GM21737 (cell line): Measurements from ENCODE around the gene MRPL51.
"Not testable (repeated sequence)": the region's sequence is repeated elsewhere in the genome, so short reads cannot be mapped to it uniquely, and the experiment has no call there.

Experiments used
- ATAC-seq: cut with Tn5 transposase; IDR thresholded peaks from one replicate; pipeline ENCODE4 v1.9.1; 2021; ENCODE audit warnings: mild to moderate bottlenecking, moderate library complexity; ENCODE audit not compliant: unreplicated experiment

The MRPL51 gene

DNA sequence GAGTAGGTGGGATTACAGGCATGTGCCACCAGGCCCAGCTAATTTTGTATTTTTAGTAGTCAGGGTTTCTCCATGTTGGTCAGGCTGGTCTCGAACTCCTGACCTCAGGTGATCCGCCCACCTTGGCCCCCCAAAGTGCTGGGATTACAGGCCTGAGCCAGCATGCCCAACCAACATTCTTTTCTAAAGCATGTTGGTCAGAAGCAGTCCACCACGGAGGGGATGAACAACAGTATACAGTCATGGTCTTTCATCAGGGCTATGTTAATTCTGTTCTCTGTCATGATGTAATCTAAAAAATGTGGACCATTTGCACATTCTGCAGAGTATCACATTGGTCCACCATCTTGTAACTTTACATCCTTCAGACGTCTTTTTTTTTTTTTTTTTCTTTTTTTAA, 3.6 kb downstream of the MRPL51 start:
- no peak for ATAC-seq

DNA sequence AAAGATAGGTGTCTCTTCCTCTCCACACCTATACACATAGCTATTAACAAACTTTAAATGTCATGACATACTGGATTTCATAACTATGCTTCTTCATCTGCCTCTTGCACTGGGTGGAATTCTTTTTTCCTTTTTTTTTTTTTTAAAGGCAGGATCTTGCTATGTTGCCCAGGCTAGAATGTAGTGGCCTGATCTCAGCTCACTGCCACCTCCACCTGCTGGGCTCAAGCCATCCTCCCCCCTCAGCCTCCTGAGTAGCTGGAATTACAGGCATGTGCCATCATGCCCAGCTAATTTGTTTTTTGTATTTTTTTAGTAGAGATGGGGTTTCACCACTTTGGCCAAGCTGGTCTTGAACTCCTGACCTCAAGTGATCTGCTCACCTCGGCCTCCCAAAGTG, 4.8 kb downstream of the MRPL51 start:
- no peak for ATAC-seq

DNA sequence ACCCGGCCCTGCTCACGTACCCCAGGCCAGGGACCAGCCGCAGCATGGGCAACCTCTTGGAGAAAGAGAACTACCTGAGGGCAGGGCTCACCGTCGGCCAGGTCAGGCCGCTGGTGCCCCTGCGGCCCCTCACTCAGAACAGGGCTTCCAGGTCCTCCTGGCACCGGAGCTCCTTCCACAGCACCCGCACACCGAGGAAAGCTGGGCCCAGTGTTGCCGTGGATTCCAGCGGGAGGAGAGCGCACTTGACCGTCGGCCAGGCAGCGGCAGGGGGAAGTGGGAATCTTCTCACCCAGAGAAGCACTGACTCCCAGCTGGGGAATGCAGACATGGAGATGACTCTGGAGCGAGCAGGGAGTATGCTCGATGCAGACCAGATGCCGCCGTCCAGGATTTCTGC, 14.6 kb downstream of the MRPL51 start:
- ATAC-seq = no peak

DNA sequence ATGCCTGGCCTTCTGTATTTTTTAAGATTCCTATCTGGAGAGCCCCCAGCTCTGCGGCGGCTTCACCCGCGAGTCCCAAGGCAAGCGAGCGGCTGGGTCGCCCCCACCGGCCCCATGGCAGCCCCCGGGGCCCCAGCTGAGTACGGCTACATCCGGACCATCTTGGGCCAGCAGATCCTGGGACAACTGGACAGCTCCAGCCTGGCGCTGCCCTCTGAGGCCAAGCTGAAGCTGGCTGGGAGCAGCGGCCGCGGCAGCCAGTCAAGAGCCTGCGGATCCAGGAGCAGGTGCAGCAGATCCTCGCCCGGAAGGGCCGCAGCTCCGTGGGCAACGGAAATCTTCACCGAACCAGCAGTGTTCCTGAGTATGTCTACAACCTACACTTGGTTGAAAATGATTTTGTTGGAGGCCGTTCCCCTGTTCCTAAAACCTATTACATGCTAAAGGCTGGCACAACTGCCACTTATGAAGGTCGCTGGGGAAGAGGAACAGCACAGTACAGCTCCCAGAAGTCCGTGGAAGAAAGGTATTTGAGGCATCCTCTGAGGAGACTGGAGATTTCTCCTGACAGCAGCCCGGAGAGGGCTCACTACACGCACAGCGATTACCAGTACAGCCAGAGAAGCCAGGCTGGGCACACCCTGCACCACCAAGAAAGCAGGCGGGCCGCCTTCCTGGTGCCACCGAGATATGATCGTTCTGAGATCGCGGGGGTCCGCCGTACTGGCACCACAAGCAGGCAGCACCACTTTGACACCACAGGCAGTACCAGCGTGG, 15.3 kb downstream of the MRPL51 start:
- ATAC-seq = not testable (repeated sequence)

DNA sequence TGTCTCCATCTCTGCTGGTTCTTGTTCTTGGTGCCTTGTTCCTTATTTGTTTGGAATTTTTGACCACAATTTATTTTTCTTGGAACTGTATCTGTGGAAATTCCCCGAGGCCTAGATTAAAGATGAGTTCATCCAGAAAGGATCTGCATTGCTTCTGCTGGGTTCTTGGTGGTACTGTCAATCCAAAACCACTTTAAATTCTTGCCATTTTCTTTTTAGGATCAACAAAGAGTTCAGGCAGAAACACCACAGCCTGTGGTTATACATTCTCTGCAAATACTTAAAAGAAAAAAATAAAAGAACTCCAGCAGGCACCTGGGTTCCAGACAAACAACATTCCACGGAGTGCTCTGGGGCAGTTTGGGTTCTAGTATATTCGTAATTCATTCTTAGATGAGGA, 16.6 kb downstream of the MRPL51 start:
- ATAC-seq = no peak

DNA sequence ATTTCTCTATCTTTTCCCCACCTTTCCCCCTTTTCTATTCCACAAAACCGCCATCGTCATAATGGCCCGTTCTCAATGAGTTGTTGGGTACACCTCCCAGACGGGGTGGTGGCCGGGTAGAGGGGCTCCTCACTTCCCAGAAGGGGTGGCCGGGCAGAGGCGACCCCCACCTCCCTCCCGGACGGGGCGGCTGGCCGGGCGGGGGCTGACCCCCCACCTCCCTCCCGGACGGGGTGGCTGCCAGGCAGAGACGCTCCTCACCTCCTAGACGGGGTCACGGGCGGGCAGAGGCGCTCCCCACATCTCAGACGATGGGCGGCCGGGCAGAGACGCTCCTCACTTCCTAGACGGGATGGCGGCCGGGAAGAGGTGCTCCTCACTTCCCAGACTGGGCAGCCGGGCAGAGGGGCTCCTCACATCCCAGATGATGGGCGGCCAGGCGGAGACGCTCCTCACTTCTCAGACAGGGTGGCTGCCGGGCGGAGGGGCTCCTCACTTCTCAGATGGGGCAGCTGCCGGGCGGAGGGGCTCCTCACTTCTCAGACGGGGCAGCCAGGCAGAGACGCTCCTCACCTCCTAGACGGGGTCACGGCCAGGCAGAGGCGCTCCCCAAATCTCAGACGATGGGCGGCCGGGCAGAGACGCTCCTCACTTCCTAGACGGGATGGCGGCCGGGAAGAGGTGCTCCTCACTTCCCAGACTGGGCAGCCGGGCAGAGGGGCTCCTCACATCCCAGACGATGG, 17.7 kb downstream of the MRPL51 start:
- not testable (repeated sequence) for ATAC-seq

DNA sequence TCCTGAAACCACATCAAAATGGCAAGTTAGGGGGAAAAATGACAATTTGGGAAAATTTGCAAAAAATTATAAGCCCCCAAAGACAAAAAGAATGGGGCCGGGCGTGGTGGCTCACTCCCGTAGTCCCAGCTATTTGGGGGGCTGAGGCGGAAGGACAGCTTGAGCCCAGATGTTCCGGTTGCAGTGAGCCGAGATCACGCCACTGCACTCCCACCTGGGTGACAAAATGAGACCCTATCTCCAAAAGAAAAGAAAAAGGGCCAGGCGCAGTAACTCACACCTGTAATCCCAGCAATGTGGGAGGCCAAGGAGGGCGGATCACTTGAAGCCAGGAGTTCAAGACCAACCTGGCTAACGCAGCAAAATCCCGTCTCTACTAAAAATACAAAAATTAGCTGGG, 20.6 kb downstream of the MRPL51 start:
- ATAC-seq = no peak

DNA sequence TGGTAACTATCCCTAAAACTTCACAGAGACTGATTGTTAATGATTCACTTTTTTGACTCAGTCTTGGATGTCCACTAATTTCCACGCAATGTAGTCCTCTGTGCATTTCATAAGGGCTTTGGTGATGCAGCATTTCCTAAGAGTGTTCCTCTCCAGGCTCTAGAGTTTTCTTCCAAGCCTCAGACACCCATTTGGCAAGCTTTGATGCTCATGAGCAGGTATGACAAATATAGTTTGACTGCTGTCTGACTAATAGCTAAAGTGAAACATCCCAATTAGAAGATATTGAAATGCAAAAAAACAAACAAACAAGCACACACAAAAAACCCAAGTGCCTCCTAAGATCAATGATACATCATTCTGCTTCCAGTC, 21.1 kb downstream of the MRPL51 start:
- ATAC-seq = no peak

DNA sequence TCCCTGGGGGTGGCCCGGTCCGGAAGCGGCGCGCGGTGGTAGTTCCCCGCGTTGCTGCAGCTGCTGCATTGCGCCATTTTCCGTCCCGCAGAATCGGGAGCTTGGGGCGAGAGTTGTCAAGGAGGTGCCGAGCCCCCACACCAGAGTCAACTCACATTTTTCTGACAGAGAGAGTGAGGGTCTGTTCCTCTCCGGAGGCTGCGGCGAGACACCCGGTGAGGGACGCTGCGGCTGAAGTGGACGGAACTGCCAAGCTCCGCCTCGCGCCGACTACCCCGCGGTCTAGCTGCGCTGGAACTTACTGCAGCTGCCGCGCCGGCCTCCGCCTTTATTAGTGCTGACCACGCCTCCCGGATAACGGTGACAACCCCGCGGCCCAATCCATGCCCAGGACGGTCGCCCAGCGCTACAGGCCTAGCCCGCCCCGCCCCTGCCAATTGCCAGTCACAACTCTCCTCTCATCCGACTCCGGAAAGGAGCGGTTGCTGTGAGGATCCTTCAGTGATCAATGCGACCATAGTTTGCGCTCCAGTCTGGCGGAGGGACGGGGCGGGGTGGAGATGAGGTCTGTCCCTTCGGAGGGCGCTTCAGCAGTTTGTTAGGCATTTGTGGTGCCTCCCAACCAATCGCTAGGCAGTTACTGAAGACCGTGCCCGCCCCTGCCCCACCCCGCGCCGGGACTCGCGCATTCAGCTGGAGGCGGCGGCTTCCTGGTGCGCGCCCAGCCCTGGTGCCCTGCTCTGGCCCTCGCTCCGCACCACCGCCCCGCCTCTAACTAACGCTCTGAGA, 22.5 kb downstream of the MRPL51 start, which contains the start of gene VAMP1:
VAMP1 (minus strand) TSS at position 303 of the 789 bp plus-strand sequence; CDS start at position 157, 146 bp downstream.
- peak; percentile 80 for ATAC-seq

DNA sequence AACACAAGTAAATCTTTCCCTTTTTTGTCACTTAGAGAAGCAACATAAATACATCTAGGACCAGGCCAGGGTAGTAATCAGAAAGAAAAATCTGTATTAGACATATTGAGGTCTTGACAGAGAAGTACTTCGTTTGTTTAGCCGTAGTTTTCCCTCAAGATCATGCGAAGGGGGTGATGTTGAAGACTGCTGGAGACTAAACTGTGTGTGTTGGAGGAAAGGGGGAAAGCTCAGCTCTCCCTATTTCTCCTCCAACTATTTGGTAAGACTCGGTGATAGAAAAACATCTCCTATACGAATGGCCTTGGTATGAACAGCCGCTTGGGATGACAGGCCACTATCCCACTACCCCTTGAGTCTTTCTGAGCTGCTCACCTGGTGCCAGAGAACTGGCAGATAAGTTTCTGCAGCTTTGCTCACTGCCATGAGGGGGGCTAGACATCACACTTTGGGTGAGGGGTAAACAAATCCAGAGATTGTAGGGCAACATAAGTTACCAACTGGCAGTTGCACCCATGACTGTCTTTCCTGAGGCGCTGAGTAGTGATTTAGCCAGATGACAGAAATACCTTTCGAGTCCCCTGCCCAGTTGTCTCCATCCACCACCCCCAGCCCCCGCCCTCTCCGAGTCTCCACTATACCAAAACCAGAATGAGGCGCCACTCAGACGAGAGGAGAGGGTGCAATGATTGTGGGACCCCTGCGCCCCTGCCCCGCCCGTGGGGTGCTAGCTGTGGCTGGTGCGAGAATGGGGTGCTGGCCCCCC, 23.3 kb downstream of the MRPL51 start:
- ATAC-seq = no peak

DNA sequence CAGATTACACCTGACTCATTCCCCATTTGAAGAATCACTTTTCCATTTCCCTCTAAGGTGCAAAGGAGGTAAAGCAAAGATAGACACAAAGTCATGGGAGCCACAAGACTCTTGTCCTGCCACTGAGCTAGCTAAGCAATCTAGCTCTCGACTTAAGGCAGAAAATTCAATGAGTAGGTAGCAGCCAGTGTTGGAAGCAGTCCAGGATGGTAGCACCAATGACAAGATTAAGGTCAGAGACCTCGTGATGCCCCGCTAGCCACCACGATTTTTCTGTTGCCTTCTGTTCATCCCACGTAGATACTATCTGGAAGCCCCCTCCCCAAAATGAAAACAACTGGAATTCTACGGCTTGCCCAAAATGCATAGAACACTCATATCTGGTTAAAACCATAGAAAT, 24.0 kb downstream of the MRPL51 start:
- no peak for ATAC-seq

DNA sequence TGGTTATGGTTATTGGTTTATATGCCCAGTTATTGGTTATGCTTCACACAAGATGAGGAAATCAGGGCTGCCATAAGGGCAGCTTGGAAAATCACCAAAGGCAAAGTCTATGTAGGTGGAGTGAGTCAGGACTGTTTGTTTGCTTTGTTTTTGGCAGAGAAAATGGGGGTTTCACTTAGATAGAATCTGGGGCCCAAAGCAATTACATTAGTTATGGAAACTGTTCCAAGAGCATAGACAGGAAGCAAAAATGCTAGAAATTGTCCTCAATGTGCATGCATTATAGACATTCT, 24.8 kb downstream of the MRPL51 start:
- ATAC-seq = no peak

DNA sequence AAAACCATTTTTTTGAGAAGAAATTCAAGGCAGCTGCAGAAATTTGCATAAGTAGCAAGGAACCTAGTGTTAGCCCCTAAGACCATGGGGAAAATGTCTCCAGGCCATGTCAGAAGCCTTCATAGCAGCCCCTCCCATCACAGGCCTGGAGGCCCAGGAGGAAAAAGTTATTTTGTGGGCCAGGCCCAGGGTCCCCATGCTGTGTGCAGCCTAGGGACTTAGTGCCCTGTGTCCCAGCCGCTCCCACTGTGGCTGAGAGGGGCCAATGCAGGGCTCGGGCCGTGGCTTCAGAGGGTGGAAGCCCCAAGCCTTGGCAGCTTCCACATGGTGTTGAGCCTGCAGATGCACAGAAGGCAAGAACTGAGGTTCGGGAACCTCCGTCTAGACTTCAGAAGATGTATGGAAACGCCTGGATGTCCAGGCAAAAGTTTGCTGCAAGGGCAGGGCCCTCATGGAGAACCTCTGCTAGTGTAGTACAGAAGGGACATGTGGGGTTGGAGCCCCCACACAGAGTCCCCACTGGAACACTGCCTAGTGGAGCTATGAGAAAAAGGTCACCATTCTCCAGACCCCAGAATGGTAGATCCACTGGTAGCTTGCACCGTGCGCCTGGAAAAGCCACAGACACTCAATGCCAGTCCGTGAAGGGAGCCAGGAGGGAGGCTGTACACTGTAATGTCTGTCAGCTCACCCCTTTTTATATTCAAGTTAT, 25.3 kb downstream of the MRPL51 start:
- ATAC-seq = not testable (repeated sequence)

DNA sequence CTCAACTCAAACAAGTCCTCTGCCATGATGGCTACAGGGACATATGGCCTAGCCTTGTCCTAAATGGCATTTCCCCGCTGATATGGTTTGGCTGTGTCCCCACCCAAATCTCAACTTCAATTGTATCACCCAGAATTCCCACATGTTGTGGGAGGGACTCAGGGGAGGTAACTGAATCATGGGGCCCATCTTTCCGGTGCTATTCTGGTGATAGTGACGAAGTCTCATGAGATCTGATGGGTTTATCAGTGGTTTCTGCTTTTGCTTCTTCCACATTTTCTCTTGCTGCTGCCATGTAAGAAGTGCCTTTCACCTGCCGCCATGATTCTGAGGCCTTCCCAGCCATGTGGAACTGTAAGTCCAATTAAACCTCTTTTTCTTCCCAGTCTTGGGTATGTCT, 26.3 kb downstream of the MRPL51 start:
- not testable (repeated sequence) for ATAC-seq

DNA sequence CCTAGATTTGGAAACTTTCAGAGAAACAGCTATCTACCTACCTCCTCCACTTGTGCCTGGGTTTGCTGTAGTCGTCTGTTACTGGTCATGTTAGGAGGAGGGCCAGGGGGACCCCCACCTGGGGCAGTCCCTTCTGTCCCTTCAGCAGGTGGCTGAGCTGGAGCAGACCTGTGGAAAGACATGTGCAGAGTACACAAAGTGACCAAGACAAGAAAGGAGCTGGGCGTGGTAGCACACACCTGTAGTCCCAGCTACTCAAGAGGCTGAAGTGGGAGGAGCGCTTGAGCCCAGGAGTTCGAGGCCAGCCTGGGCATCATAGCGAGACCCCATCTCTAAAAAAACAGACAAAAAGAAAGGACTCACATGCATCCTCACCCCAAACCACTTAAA, 26.9 kb downstream of the MRPL51 start:
- no peak for ATAC-seq

DNA sequence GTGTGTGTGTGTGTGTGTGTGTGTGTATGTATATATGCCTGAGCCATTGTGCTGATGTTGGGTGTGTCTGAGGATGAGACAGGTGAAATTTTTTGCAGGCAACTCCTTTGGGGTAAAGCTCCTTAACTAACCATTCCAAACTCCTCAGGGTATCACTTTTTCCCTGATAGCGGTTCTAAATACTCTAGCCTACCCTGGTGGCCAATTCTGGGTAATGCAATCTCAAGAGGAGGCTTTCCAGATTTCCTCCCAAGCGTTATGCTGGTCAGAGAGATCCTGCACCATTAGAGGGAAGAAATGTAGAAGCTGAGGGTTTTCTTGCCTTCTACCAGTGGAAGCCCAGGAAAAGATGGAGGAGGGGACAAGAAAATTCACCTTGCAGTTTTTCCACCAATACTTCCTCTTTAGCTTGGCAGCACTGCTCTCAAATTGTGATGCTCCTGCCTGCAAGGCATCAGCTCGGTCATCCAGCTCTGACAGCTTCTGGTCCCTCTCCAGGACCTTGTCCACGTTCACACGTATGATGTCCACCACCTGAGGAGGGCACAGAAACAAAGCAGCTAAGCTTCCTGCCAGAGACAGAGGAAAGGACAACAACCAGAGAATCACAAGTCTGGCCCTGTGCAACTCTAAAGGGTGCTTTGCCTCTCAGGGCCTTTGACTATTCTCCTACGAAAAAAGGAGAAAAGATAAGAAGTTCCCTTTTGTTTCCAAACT, 27.4 kb downstream of the MRPL51 start:
- ATAC-seq = no peak

DNA sequence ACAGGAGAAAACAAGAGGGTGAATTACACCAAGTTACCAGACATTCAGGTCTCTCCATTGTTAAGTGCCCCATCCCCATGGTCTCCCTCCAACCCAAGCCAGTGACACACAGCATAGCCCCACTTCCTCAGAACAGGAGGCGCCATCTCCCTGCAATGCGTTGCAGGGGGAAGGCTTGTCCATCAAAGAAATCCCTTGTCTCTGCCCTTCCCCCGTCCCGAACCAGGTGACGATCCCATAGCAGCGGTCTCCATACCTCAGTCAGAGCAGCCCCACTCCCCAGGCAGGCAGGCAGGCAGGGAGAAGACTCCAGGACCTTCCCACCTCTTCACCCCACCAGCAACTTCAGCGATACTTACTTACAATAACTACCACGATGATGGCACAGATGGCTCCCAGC, 28.5 kb downstream of the MRPL51 start:
- no peak for ATAC-seq

DNA sequence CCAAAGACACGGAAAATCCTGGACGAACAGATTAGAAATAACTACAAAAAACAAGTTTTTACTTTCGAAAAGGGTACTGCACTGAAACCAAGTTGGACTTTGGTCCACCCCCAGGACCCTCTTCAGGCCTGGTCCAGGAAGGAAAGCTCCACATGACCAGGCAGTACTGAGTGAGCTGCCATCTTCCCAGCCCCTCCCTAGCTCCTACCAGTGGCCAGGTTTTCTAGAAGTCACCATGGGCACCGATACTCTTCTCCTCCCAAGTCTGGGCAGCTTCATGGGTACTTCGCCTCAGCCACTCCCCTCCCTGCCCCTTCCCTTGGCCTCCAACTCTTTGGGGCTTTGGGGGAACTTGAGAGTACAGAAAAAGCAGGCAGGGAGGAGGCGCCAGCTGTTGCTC, 29.2 kb downstream of the MRPL51 start:
- ATAC-seq = no peak

DNA sequence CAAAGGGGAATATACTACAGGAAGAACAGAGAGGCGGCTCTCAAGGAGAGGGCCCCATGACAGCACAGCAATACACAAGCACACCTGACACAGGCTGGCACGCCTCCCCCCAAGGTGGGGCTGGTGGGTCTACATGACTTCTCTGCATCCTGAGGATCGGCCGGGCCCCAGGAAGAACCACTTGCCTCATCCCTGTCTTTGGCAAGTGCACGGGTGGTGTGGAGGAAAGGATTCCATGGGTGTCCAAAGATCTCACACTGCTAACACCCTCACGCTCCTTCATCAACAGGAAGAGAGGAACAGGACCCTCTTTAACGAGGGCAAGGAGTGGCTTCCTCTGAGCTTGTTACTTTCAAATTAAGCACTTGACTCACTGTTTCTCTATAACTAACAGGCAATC, 29.8 kb downstream of the MRPL51 start:
- no peak for ATAC-seq
